ENCODE data around the gene PTPRE.
A peak's percentile ranks its signal among the peaks of the same experiment; 100 is the strongest.

The PTPRE gene

GRCh38 chr10:128103229-128103714 is 196.4 kb downstream of the PTPRE start:
- DNase-seq: no peak

GRCh38 chr10:128105383-128105782 is 198.5 kb downstream of the PTPRE start:
- DNase-seq: no peak

- DNase-seq: no peak
These were observed 202.8 kb downstream of the PTPRE start for GRCh38 chr10:128109707-128110106.

GRCh38 chr10:128110339-128110738 is 203.4 kb downstream of the PTPRE start:
- no peak for DNase-seq

- DNase-seq: no peak
These were observed 204.8 kb downstream of the PTPRE start for GRCh38 chr10:128111696-128112095.

GRCh38 chr10:128113026-128113425 is 206.1 kb downstream of the PTPRE start:
- DNase-seq: no peak

GRCh38 chr10:128114901-128115300 is 208.0 kb downstream of the PTPRE start:
- no peak for DNase-seq

- no peak for DNase-seq
These were observed 208.5 kb downstream of the PTPRE start for GRCh38 chr10:128115356-128115755.

- DNase-seq: no peak
These were observed 209.3 kb downstream of the PTPRE start for GRCh38 chr10:128116187-128116586.

GRCh38 chr10:128116851-128117615 is 210.1 kb downstream of the PTPRE start:
- no peak for DNase-seq

- DNase-seq: no peak
These were observed 215.0 kb downstream of the PTPRE start for GRCh38 chr10:128121750-128122412.

GRCh38 chr10:128122931-128123330 is 216.0 kb downstream of the PTPRE start:
- DNase-seq: no peak

GRCh38 chr10:128123846-128124245 is 216.9 kb downstream of the PTPRE start:
- no peak for DNase-seq

GRCh38 chr10:128124813-128125403 is 218.0 kb downstream of the PTPRE start:
- no peak for DNase-seq

- peak in 1 of 2 donors; percentile 28 for DNase-seq
These were observed 218.6 kb downstream of the PTPRE start for GRCh38 chr10:128125416-128125943.

GRCh38 chr10:128125944-128126764 is 219.3 kb downstream of the PTPRE start, which contains the start of gene MKI67:
TSS of gene MKI67 (minus strand) at chr10:128126423. CDS start at chr10:128125667, 756 bp downstream.
- peak; percentile 86 to 89 for DNase-seq

- no peak for DNase-seq
These were observed 221.7 kb downstream of the PTPRE start for GRCh38 chr10:128128582-128128981.

- DNase-seq: no peak
These were observed 223.1 kb downstream of the PTPRE start for GRCh38 chr10:128130051-128130450.

Data from stimulated activated CD4-positive, alpha-beta T cell treated with anti-CD3 and anti-CD28 coated beads, Interleukin-2, amount 100 ng/mL, for 48 hours (primary cell).